GM18498 (cell line): ENCODE data around the gene AURKB.
"Not testable (repeated sequence)": the region's sequence is repeated elsewhere in the genome, so short reads cannot be mapped to it uniquely, and the experiment has no call there.

Experiments
- ATAC-seq: cut with Tn5 transposase; IDR thresholded peaks from one replicate; pipeline ENCODE4 v1.9.1; 2021; ENCODE audit warnings: mild to moderate bottlenecking, moderate library complexity; ENCODE audit not compliant: unreplicated experiment

AURKB gene

DNA sequence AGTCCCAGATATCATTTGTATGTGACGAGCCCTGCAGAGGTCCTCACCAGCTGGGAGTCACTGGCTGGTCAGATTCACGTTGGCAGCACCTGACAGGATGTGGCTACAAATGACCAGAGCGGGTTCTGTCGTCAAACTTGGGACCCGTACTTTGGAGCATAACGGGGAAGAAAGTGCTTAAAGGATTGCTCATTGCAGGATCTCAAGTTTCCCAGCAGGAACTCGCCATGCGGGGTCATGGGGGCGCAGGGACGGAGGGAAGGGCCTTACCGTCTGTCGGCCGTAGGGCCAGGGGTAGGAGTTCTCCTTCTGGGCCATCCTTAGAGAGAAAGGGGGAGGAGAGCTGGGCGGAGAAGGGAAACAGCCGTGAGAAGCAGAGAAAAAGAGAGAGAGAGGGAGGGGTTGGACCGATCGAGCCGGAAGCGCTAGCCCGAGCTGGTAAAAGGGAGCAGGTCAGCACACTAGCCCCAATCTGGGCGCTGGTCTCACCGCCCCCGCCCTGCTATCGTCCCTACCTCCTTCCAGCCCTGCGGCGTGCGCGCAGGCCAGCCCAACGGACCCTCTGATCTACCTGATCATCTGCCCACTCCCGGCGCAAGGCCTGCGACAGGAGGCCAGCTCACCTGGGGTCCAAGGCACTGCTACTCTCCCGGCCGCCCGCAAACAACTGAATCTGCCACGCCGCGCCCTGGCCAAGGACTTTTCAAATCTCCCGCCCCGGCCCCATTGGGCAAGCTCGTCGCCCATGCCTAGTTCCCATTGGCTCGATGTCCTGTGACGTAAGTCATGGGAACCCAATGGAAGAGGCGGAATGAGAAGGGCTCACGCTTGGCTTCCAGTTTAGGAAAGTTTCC is at the start of gene AURKB:
TSS of gene AURKB (minus strand) at position 669 of the 854 bp plus-strand sequence. CDS start at position 318, 351 bp downstream.
- peak; percentile 85 for ATAC-seq

DNA sequence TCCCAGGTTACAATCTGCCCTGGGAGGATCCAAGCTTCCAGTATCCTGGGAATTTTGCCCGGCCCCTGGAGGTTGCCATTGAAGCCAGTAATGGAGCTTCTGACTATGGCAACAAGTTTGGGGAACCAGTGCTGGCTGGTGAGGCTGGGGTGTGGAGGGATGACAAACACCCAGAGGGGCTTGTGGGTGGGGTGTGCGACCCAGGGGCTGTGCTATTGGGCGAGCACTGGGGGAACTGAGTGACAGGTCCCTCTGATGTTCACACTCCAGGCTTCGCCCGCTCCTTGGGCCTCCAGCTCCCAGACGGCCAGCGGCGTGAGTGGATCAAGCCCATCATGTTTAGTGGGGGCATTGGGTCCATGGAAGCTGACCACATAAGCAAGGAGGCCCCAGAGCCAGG is 47.4 kb upstream of the AURKB start:
- no peak for ATAC-seq

DNA sequence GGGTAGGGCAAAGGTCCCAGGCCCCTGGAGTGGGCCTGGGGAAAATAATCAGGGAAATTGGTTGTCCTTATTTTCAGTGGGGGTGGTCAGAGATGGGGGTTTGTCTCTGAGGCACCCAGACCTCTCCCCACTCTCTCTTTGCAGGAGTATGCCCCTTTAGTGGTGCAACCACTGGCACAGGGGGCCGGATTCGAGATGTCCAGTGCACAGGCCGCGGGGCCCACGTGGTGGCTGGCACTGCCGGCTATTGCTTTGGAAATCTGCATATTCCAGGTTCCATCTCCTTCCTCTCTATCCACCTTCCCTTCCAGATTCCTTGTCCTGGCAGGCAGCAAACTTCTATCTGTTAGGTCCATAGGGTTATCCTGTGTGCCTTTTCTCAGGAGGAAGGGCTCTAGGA is 46.3 kb upstream of the AURKB start:
- ATAC-seq = no peak

DNA sequence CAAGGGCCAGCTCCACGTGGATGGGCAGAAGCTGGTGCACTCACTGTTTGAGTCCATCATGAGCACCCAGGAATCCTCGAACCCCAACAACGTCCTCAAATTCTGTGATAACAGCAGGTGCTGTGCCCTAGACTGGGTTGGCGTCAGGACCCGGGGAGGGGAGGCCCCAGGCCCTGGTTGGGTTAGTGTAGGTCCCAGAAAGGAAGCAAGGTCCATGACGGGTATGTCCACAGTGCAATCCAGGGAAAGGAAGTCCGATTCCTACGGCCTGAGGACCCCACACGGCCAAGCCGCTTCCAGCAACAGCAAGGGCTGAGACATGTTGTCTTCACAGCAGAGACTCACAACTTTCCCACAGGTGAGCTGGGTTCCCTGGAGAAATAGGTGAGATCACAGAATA is 45.9 kb upstream of the AURKB start:
- ATAC-seq = no peak

DNA sequence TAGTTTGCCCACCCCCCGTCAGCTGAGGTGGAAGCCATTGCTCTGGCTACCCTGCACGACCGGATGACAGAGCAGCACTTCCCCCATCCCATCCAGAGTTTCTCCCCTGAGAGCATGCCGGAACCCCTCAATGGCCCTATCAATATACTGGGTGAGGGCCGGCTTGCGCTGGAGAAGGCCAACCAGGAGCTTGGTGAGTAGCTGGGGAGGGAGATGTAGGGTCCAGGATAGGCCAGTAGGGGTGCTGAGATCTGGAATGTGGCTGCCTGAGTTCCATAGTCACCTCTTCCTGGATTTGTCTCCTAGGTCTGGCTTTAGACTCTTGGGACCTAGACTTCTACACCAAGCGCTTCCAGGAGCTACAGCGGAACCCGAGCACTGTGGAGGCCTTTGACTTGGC is 45.1 kb upstream of the AURKB start:
- no peak for ATAC-seq

DNA sequence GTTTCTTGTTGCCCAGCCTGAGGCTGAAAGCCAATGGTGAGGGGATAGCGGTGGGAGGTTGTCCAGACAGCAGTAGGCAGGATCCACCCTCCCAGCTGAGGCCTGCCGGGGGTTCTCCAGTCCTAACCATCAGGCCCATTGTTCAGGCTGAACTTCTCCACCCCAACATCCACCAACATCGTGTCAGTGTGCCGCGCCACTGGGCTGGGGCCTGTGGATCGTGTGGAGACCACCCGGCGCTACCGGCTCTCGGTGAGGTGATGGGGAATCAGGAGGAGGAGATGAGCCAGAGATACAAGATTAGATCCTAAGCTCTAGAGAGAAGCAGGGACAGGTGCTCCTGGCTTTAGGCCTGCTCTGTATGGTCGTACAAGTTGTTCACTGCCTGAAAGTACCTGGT is 44.5 kb upstream of the AURKB start:
- ATAC-seq = no peak

DNA sequence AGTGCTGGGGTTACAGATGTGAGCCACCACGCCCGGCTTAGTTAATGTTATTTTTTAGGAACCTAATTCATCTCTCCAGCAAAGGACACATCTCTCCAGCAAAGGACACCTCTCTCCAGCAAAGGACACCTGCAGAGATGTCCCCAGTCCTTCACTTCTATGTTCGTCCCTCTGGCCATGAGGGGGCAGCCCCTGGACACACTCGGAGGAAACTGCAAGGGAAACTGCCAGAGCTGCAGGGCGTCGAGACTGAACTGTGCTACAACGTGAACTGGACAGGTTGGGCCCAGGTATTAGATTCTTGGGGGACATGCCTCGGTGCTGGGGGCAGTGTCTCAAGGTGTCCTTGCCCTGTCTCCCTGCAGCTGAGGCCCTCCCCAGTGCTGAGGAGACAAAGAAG is 43.4 kb upstream of the AURKB start:
- ATAC-seq = no peak

DNA sequence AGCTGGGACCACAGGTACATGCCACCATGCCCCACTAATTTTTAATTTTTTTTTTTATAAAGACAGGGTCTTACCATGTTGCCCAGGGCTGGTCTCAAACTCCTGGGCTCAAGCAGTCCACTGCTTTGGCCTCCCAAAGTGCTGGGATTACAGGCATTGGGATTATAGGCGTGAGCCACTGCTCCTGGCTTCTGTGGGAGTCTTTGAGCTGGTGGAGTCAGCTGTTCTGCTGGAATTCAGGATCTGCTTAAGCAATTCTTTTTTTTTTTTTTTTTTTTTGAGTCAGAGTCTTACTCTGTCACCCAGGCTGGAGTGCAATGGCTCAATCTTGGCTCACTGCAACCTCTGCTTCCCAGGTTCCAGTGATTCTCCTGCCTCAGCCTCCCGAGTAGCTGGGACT is 41.0 kb upstream of the AURKB start:
- ATAC-seq = not testable (repeated sequence)

DNA sequence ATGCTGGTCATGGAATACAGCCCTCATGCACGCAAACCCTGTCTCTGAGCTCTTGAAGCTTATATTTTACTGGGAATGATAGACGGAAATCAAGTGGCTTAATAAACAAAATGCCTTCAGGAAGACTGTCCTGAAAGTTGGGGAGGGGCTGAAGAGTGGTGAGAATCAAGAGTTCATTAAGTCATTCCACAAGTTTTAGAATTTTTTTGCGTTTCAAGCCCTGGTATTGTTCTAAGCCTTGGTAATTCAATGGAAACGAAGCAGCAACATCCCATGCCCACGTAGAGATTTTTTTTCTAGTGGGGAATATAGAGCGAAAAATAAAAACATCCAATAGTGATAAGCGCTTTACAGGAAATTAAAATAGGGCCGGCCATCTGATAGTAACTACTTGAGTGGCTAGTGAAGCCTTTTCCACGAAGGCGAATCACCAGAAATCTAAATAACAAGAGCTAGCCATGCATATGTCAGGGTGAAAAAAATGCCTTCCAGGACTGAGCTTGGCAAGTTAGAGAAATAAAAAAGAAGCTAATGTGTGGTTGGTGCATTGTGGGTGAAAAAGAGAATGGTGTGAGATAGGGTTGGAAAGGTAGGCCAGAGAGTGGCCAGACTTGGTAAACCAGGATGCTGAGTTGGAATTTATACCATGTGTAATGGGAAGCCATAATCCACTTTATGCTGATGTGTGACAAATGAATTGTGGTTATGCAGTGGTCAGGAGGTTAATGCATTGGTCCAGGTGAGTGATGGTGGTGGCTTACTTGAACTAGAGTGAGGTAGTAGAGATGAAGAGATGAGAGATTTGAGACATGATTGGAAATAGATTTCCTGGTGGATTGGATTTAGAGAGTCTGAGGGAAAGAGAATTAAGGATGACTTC is 39.5 kb upstream of the AURKB start:
- no peak for ATAC-seq

DNA sequence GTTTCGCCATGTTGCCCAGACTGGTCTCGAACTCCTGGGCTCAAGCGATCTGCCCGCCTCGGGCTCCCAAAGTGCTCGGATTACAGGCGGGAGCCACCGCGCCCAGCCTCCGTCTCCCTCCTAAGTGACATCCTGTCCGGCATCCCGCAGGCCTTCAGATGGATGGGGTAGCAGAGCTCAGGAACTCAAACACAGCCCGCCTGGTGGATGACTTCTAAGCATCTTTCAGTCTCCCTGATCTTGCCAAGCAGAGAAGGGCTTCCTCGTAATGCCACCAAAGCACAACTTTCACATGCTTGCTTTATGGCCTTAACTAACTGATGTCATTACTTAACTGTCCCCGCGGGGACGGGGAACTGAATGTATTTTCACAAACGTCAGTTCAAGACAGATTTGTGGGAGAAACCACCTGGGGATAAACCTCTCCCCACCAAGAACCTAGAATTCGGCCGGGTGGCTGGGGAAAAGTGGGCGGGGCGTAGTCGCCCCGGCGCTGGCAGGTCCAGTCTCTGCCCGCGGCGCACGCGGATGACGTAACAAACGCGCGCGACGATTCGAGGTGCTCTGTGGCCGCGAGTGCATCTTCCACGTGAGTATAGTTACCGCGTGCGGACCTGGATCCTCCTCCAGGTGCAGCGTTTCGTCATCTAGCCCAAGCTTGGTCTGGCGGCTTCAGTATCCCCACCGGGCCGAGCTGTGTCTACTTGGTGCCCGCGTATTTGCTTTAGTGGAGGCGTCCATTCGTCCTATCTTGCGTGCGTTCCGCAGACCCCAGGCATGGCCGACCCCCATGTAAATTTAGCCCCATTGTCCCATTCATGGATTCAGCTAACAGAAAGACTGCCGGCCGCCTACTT is 38.6 kb upstream of the AURKB start, which contains the start of gene PFAS:
TSS of gene PFAS (plus strand) at position 539 of the 857 bp plus-strand sequence. CDS start 4,649 bp downstream, outside the sequence.
- ATAC-seq = peak; percentile 55

DNA sequence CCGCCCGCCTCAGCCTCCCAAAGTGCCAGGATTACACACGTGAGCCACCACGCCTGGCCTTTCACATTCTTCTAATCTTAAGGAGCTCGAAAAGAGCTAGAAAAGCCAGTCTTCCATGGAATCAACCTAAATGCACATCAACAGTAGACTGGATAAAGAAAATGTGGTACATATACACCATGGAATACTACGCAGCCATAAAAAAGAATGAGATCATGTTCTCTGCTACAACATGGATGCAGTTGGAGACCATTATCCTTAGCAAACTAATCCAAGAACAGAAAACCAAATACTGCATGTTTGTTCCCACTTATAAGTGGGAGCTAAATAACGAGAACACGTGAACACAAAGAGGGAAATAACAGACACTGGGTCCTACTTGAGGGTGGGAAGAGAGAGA is 34.4 kb upstream of the AURKB start:
- ATAC-seq = no peak

DNA sequence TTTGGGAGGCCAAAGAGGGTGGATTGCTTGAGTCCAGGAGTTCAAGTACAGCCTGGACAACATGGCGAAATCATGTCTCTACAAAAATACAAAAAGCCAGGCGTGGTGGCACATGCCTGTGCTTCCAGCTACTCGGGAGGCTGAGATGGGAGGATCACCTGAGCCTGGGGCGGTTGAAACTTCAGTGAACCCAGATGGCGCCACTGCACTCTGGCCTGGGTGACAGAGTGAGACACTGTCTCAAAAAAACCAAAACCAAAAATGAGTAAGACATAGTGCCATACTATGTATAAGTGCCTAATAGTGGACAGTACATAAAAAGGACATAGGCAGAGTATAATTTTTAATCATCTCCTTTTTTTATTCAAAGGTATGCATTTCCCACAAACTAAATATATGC is 33.5 kb upstream of the AURKB start:
- no peak for ATAC-seq

DNA sequence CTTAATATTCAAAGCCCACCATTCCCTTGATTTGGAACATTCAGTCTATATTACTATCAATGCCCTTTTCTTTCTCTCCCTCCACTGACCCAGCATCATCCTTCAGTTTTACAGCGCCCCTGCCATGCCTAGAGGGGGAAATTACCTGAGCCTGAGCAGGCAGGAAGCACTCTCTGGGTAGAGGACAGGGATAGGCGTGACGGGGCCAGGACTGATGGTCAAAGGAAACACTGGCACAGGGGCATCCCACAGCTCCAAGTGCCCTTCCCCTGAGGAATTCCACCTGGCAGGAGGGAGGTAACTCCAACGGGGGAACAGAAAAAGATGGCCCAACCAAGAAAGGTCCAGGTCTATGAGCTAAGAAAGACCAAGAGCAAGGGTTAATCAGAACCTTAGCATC is 27.5 kb upstream of the AURKB start:
- ATAC-seq = no peak

DNA sequence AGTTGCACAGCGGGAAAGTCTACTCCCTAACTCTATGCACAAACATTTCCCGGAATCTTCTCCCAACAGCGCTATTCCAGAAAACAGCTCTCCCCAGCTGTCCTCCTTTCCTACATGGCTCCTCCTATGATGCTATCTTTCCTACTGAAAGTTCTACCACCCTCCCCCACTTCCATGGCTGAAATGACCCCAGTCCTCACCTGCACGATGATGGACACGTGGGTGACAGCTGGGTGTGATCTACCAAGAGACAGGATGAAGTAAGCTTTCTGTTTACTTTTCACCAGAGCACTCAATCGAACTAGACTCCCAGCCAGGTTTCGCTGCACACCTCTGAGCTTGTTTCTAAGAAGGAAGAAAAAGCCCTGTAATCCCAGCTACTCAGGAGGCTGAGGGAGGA is 26.8 kb upstream of the AURKB start:
- no peak for ATAC-seq

DNA sequence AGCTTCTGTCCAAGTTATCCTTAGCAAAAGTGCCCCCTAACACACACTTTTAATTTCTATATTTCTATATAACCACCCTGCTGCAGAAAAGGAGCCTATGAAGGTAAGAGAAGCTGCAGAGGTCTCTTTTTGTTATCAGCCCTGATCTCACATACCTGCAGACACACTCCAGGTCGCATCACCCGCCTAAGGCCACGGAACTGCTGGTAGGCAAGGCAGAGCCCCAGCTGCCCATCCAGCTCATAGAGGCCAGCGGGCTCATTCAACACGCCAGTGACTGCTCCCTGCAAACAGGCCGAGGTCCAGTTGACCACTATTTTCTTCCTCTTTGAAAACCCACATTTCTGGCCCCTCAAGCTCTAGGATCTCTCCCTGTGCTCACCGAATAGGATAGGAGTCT is 25.3 kb upstream of the AURKB start:
- ATAC-seq = no peak

DNA sequence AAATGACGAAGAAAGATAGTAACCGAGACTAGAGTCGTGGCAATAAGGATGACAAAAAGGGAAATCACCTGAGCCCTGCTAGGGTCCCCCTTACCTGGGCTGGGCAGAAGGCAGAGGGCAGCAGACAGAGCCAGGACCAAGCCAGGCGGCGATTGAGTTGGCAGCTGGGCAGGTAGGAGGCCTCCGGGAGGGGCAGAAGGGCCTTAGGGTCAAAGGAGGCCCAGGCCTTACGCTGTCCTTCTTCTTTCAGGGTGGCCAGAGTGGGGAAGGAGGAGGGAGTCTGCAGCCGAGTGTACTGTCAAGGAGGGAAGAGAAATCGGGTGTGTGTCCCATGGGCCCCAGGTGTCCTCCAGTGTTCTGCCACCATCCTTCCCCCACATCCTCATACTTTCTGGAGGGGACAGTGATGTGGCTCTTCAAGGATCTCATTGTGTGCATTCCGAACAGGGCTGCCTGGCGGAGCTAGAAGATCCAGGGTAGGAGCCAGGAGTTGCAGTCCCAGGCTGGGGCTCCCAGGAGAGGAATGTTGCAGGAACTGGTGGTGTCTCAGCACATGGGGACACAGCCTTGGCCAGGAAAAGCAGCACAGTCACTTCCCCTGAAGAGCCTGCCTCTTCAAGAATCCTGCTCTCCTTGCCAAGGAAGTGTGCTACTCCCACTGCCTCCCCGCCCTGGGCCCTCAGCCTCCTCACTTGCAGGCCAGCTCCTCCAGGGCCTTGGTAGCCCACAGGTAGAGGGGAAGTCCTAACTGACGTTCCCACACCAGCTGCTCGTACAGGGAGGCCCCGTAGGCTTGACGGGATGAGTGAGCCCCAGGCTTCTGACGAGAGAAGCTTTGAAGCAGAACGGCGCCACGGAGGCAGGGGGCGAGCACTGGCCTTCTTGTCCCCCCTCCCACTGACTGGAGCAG is 24.2 kb upstream of the AURKB start:
- ATAC-seq = no peak

DNA sequence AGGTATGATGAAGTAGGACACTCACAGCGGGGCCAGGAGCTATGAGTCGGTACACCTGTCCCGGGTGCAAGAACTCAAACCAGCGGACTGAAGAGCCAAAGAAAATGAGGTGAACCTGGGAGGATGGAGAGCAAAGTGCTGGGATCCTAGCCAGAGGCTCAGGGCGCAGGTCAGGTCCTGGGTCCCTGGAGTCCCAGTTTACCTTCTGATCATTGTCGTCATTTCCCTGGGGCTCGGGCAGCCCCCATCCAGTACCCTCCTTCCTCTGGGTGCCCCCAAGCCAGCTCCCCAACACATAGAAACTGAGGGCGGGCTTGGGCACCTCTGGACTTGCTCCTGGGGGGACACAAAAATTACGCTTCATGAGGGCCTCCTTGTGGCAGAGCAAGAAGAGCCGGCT is 21.3 kb upstream of the AURKB start:
- no peak for ATAC-seq

DNA sequence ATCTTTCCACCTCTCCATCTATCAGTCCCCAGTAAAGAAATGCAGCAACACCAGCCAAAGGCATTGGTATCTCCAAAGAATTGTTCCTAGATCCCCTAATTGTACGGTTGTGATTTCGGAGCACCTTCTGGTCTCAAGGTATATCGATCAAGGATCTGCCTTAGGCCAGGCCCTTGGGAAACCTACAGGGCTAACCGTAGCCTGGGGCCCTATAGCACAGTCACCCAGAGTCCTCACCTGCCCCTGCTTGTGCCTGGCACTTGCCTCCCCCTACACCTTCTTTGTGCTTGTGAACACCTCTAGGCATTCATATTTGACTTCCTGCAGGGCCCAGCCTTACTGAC is 16.8 kb upstream of the AURKB start:
- ATAC-seq = no peak

DNA sequence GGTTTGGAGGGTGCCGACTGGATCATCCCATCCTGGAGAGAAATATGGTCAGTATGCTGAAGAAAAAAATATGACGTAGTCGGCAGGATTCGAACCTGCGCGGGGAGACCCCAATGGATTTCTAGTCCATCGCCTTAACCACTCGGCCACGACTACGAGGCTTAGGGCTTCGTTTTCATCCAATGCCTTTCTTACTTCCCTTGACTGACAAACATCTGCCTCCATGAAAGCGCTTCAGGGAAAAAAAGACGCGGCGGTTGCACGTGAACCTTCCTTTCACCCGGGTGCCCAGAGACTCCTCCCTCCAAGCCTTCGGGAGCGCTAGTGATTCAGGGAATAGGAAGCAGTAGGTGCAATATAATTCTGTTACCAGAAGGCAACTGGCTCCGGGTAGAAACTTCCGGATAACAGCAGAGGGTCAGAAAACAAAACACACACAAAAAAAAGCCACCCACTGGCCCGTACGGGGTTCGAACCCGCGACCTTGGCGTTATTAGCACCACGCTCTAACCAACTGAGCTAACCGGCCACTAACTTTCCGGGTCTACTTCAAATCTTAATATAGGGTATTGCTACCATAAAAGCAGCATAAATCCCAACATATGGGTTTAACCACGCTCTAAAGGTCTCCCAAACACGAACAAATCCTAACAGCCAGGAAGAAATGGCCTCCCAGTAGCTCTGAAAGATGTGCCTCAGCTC is 16.3 kb upstream of the AURKB start:
- no peak for ATAC-seq
